HL-60/S4 (cell line): ENCODE data around the gene FAM53A.
"Not testable (repeated sequence)": the region's sequence is repeated elsewhere in the genome, so short reads cannot be mapped to it uniquely, and the experiment has no call there.

Source experiments
- in situ Hi-C: fragments of 300-500 bp; cut with MboI; formaldehyde crosslinking; loops from 2 replicates; pipeline ENCODE4 v1.14.3; 2022; ENCODE audit warnings: low sequenced_read_pairs

Gene FAM53A

GRCh38 chr4:1609901-1610790 is 74.0 kb downstream of the FAM53A start:
- in situ Hi-C loops: no loop called here

GRCh38 chr4:1608821-1609500 is 75.2 kb downstream of the FAM53A start:
- in situ Hi-C loops: no loop called here

DNA sequence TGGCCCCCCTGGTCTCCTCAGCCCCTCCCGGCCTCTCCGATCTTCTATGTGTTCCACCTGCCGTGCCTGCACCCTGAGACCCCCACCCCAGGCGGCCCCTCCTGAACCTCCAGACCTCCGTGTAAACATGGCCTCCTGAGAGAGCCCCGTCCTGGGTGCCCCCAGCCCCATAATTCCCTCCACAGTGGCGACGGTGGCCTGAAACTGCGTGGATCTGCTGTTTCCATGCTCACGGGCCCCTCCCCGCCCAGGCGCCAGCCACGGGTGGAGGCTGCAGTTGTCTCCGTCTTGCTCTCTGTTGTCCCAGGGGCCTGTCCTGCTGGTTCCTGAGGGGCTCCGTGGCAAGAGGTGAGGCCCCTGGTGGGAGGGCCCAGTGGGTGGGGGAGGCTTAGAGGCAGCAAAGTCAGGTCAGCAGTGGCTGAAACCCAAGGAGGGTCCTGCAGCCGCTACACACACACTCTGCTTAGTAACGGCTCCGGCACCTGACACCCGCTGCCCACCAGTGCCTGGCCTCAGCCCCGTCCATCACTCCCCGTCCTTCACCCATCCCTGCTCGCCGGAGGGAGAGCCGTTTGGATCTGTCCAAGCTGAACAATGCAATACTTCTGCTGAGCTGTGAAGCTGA is 75.8 kb downstream of the FAM53A start:
- in situ Hi-C loops: no loop called here

DNA sequence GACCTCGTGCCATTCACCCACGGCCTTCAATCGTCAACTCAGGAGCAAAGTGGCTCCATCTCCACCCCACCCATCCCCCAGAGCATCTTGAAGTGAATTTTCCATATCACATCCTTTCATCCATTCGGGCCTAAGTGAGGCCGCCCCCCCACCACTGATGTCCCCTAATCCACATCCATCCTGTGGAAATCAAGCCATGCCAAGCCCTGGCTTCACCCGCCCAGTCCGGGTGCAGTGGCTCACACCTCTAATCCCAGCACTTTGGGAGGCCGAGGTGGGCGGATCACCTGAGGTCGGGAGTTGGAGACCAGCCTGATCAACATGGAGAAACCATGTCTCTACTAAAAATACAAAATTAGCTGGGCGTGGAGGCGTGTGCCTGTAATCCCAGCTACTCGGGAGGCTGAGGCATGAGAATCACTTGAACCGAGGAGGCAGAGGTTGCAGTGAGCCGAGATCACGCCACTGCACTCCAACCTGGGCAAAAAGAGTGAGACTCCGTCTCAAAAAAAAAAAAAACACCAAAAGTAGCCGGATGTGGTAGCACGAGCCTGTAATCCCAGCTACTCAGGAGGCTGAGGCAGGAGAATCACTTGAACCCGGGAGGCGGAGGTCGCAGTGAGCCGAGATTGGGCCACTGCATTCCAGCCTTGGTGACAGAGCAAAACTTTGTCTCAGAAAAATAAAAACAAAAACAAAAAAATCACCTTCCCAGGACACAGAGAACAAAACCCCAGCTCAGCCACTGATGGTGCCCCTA is 76.5 kb downstream of the FAM53A start:
- in situ Hi-C loops: not testable (repeated sequence)

- in situ Hi-C loops: no loop called here
Measured at GRCh38 chr4:1604706-1605205, 79.4 kb downstream of the FAM53A start.

DNA sequence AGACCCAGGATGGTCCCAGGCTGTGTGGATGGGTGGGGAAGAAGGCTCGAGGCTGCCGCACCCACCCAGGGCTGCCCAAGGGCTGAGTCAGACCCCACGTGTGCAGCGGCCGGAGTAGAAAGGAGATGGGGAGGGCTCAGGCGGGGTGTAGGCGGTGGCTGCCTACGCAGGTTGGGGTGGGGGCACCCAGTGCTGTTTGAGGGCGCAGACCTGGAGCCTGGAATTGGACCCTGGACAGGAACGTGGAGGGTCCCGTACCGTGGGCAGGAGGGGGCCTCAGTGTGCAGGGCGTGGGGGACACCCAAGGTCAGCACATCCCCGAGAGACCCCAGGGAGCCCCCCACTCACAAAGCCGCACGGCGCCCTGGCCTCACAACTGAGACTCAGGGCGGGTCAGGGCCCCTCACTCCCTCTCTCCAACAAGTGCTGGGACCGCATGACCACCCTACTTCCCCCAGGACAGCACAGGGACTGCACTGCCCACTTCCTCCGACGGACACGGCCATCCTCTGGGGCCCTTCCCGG is 79.9 kb downstream of the FAM53A start:
- in situ Hi-C loops: no loop called here

DNA sequence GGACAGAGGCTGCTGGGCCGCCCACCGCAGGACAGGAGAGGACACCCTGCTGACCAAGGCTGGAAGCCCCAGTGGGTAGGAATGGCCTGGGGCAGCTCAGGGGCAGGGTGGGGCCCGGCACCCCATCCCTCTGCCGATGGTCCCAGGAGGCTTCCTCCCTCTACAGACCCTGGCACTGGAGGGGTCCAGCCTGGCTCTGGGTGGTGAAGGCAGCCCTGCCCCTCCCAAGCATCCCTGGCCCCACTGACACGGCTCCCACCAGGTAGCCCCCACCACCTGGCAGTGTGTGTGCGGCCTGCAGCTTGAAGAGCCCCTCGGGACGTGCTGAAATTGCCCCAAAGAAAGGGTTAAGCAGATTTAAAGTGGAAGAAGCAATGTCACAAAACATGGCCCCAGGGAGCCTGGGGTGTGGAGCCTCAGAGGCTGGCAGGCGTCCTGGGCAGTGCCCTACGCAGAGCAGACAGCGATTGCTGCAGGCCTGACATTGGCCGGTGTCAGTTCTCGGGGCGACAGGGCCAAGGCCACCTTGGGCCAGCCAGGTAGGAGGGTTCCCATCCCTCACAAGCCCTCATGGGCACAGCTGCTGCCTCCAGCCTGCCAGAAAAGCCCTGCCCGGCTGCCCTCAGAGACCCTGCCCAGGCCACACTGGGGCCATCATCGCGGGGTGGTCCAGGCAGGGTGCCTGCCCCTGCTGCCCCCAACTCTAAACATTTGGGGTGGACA is 80.5 kb downstream of the FAM53A start:
- in situ Hi-C loops: no loop called here

GRCh38 chr4:1602655-1603412 is 81.3 kb downstream of the FAM53A start:
- in situ Hi-C loops: no loop called here

DNA sequence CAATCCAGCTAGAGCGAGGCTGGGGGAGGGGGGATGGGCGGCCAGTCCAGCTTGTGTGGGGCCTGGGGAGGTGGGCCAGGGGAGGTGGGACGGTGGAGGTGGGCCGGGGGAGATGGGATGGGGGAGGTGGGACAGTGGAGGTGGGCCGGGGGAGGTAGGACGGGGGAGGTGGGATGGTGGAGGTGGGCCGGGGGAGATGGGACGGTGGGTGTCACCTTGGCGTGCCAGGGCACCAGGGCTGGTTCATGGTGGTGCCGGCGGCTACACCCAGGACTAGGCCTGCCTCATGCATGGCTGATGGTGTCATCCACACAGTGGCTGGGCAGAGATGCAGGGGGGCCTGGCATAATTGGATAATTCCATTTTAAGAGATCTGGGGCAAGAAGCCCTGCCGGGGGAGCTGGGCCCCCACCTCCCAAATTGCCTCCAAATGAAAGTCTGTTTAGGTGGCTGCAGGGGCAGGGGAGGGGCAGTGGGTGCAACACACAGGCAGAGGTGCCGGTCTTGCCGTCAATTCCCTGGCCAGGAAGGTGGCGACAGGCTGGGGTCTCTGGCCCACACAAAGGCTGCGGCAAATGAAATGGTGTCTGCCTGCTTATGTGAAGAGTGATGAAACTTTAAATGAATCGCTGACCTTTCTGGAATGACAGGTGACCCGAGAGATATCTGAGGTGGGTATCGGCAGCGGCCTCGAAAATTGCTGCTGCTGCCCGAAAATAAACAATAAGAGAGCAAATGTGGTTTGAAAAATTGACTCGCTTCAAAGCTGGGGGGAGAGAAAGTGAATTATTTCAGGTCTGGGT is 82.1 kb downstream of the FAM53A start:
- in situ Hi-C loops: no loop called here

GRCh38 chr4:1601533-1601835 is 82.6 kb downstream of the FAM53A start:
- in situ Hi-C loops: no loop called here

GRCh38 chr4:1600811-1601532 is 83.1 kb downstream of the FAM53A start:
- in situ Hi-C loops: no loop called here

DNA sequence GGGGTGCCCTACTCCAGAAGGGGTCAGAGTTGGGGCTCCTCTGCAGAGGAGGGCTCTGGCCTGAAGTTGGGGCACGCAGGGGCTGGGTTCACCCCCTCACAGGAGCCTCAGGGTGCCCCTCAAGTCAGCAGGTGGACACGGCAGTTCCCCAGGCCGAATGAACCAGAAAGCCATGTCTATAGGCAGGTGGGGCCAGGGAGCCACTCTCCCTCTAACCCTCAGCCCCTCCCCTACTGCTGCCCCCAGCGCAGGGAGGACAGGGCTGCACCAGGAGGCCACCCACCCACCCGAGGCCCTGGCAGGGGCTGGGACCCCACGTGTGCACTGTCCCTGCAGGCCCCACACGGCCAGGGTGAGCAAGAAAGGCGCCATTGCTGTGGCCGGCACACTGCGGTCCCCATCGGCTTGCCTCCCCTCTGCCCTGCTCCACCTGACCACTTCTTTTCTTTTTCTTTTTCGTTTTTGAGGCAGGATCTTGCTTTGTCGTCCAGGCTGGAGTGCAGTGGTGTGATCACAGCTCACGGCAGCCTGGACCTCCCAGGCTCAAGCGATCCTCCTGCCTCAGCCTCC is 83.8 kb downstream of the FAM53A start:
- in situ Hi-C loops: no loop called here

DNA sequence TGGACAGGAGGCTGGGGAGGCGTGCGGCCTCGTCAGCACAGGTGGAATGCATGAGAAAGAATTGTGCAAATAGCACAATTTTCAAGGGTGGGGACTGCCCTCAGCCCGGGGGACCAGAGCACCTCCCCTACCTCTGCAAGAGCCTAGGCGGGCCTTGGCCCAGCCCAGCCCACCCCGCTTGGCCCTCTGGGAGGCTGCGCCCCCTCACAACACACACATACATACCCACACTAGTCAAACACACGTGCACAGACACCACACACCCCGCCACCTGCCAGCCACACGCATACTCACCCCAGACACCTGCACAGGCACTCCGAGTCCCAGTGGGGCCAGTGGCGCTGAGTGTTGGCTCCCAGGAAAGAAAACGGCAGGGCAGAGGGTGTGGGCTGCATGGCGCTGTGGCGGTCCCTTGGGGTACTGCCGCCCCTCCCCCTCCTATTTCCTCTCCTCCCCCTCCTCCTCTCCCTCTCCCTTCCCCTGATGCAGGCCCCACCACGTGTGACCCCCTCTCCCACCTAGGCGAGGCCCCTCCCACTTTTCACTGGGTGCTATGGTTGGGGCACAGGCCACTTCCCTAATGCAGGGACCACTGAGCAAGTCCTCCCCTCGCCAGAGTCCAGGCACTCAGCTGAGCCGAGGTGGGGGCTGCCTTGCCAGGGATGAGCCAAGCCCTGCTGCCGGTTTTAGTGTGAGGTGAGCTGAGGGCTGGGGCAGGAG is 84.5 kb downstream of the FAM53A start:
- in situ Hi-C loops: no loop called here

GRCh38 chr4:1599026-1599481 is 85.1 kb downstream of the FAM53A start:
- in situ Hi-C loops: no loop called here

GRCh38 chr4:1598206-1599025 is 85.7 kb downstream of the FAM53A start:
- in situ Hi-C loops: no loop called here
